HG03432 (cell line): Measurements from ENCODE around the gene TAF1C.

Experiments
- ATAC-seq: cut with Tn5 transposase; IDR thresholded peaks from one replicate; pipeline ENCODE4 v1.9.1; 2021; ENCODE audit warnings: mild to moderate bottlenecking, moderate library complexity; ENCODE audit not compliant: unreplicated experiment

TAF1C gene

DNA sequence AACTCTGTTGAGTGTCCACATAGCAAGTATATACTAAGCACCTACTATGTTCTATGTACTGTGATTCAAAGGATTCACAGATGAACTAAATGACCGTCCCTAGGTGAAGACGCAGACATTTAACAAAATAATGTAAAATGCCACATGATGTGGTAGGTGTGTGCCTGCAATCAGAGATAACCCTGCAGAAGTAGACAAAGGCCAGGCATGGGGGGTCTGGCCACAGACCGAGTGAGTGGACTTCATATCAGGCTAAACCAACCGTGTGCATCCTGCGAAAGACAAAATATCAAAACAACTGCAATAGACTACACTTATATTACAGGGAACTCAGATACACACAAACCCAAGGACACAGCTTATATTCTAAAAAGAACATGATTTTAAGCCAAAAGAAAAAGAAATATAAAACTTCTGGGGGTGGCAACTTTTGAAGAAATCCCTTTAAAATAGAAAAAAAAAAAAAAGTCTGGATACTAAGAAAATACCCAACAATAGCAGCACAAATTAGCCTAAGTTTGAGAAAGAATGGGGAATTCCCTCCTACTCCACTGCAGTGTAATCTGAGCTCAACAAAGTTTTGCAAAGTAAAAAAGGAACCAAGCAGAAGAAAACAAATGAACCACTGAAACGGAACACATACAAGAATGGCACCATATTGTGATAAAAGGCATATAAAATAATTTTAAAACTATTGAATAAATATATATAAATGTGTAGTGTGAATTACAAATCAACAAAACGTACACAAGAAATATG is 54.2 kb downstream of the TAF1C start:
- no peak for ATAC-seq

DNA sequence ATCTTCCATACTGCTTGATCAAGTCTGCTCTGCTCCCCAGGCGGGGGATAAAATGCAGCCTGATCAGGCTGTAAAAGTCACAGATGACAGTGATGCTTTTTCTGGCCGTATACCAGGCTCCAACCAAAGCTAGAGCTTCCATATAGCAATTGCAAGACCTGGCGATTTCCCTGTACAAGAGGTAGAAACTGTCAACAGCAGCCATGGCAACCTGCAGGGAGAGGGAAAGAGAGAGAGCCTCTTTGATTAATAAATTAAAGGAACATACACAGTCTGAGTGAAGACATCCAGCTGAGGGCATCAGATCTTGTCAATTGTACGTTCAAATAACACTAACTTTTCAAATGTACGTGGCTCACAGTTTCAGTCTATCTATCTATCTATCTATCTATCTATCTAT is 55.7 kb downstream of the TAF1C start:
- no peak for ATAC-seq
